D721Med (cell line): ENCODE measurements around the gene HLA-F.

Experiments used
- DNase-seq: peaks from one replicate; pipeline ENCODE4 v3.0.0; 2011; ENCODE audit warnings: low spot score; ENCODE audit not compliant: insufficient read length
- FAIRE-seq: peaks from 2 replicates; lab custom pipeline; 2011; peaks lifted over from hg19 to GRCh38; lab: Jason Lieb, UNC
- CTCF ChIP-seq: IDR thresholded peaks from 2 replicates; pipeline ENCODE4 v1.5.1; 2012; ENCODE audit warnings: mild to moderate bottlenecking, control low read depth; ENCODE audit not compliant: insufficient read depth; ENCODE audit errors: missing control alignments

HLA-F gene

GRCh38 chr6:29680904-29681303, 42.3 kb upstream of the HLA-F start, which contains the start of gene ZFP57:
ZFP57 (minus strand) TSS chr6:29681152; CDS start chr6:29677003, 4,149 bp downstream.
- TF ChIP-seq CTCF, result no peak
- no peak for DNase-seq

GRCh38 chr6:29681811-29682210, 41.4 kb upstream of the HLA-F start:
- no peak for TF ChIP-seq CTCF
- no peak for FAIRE-seq

More at GRCh38 chr6:29680904-29681303, 42.3 kb upstream of the HLA-F start, which contains the start of gene ZFP57:
- no peak for FAIRE-seq

GRCh38 chr6:29685718-29686326, 37.4 kb upstream of the HLA-F start:
- DNase-seq, result no peak
- no peak for TF ChIP-seq CTCF
- FAIRE-seq, result no peak

More at GRCh38 chr6:29681811-29682210, 41.4 kb upstream of the HLA-F start:
- no peak for DNase-seq

GRCh38 chr6:29694637-29695036, 28.6 kb upstream of the HLA-F start:
- FAIRE-seq (no peak), DNase-seq (no peak)
- no peak for TF ChIP-seq CTCF

GRCh38 chr6:29696147-29697125, 26.8 kb upstream of the HLA-F start:
- TF ChIP-seq CTCF, result peak; percentile 27
- FAIRE-seq (no peak), DNase-seq (no peak)

- FAIRE-seq (no peak), DNase-seq (no peak)
- TF ChIP-seq CTCF, result peak; percentile 33
Observed at GRCh38 chr6:29702519-29703103, 20.6 kb upstream of the HLA-F start.
